KMS-11 (cell line): Measurements from ENCODE around the gene PITHD1.
A peak's percentile ranks its signal among the peaks of the same experiment; 100 is the strongest.
"Not testable (repeated sequence)": the region's sequence is repeated elsewhere in the genome, so short reads cannot be mapped to it uniquely, and the experiment has no call there.

Experiments
- H2AFZ ChIP-seq: fragments of 200-600 bp; sonication (generic); 2 replicates; pipeline ENCODE4 v1.6.1; 2016; ENCODE audit warnings: antibody characterized with exemption, mixed run types, low read depth
- H3K27ac ChIP-seq: fragments of 200-600 bp; sonication (generic); 2 replicates; pipeline ENCODE4 v1.6.1; 2016; ENCODE audit warnings: mild to moderate bottlenecking, mixed run types
- H3K27me3 ChIP-seq: fragments of 200-600 bp; sonication (generic); 2 replicates; pipeline ENCODE4 v1.6.1; 2017; ENCODE audit warnings: mild to moderate bottlenecking, low read depth, mixed run types, moderate library complexity; ENCODE audit not compliant: insufficient read depth
- H3K36me3 ChIP-seq: fragments of 200-600 bp; sonication (generic); 2 replicates; pipeline ENCODE4 v1.6.1; 2017; ENCODE audit warnings: mild to moderate bottlenecking, mixed run types; ENCODE audit not compliant: insufficient read depth
- H3K4me1 ChIP-seq: fragments of 200-600 bp; sonication (generic); 2 replicates; pipeline ENCODE4 v1.6.1; 2016; ENCODE audit warnings: mild to moderate bottlenecking, low read depth, mixed run types; ENCODE audit not compliant: poor library complexity, severe bottlenecking
- H3K4me2 ChIP-seq: fragments of 200-600 bp; sonication (generic); 2 replicates; pipeline ENCODE4 v1.7.0; 2016; ENCODE audit warnings: mild to moderate bottlenecking, mixed run types
- H3K4me3 ChIP-seq: fragments of 200-600 bp; sonication (generic); IDR thresholded peaks from 2 replicates; pipeline ENCODE4 v1.6.1; 2017; ENCODE audit warnings: low read depth, low read length, mixed read lengths; ENCODE audit not compliant: insufficient read depth
- H3K79me2 ChIP-seq: fragments of 200-600 bp; sonication (generic); 2 replicates; pipeline ENCODE4 v1.6.1; 2016; ENCODE audit warnings: low read depth, mixed run types; ENCODE audit not compliant: insufficient read depth
- H3K9ac ChIP-seq: fragments of 200-600 bp; sonication (generic); 2 replicates; pipeline ENCODE4 v1.6.1; 2016; ENCODE audit warnings: mild to moderate bottlenecking, mixed run types
- H4K20me1 ChIP-seq: fragments of 200-600 bp; sonication (generic); 2 replicates; pipeline ENCODE4 v1.6.1; 2016; ENCODE audit warnings: mild to moderate bottlenecking, mixed run types; ENCODE audit not compliant: insufficient read depth
- TF ChIP-seq, protein P1 (sequence below): fragments of 200-600 bp; sonication (generic); conservative IDR thresholded peaks from 2 replicates; pipeline ENCODE4 v1.6.1; 2017; ENCODE audit warnings: low read depth, mild to moderate bottlenecking, antibody characterized with exemption, low read length, moderate library complexity, mixed read lengths

PITHD1 gene, protein sequence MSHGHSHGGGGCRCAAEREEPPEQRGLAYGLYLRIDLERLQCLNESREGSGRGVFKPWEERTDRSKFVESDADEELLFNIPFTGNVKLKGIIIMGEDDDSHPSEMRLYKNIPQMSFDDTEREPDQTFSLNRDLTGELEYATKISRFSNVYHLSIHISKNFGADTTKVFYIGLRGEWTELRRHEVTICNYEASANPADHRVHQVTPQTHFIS

DNA sequence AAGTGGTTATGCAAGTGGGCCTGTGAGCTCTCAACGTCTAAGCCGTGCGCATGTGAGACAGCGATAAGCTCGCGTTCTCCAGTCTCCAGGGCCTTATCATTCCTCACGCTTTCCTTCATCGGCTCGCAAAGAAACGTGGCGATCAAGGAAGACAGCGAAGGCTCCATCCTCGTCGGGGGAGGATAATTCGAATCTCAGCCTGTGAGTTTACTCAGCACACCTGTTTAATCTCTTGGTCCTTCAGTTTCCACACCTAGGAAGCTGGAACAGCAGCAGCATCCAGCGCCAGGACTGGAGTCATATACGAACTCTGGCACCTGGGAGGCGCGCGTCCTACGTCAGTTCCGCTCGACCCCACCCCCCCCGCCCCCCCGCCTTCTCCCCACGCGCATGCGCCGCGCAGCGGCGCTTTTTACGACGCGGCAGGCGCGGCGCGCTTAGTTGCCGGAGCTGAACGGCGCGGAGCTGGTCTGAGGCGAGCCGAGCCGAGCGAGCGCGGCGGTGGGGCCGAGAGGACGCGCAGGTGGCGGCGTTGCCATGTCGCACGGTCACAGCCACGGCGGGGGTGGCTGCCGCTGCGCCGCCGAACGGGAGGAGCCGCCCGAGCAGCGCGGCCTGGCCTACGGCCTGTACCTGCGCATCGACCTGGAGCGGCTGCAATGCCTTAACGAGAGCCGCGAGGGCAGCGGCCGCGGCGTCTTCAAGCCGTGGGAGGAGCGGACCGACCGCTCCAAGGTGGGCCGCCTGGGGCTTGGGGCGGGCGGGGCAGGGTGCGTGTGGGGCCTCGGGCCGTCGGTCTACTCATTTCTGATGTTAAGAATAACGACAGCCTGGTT lies at the start of gene PITHD1:
PITHD1 (plus strand) TSS at position 440 of the 836 bp plus-strand sequence; CDS start at position 538, 98 bp downstream.
- Histone ChIP-seq H3K4me2 (peak within 1 kb of the TSS; percentile 88), H3K36me3 (no peaks in the 10 kb centered on the region), H3K79me2 (peaks cover 19% of the 10 kb centered on the region), H3K27me3 (no peaks in the 10 kb centered on the region), H3K4me1 (peaks cover 38% of the 10 kb centered on the region), H3K4me3 (no peak within 1 kb of the TSS), H3K27ac (peak within 1 kb of the TSS; percentile 66), H4K20me1 (no peaks in the 10 kb centered on the region), H3K9ac (peak within 1 kb of the TSS; percentile 56), H2AFZ (peak within 1 kb of the TSS; percentile 92; the same call in 1 of the 2 replicates)
- TF ChIP-seq, protein P1, sequence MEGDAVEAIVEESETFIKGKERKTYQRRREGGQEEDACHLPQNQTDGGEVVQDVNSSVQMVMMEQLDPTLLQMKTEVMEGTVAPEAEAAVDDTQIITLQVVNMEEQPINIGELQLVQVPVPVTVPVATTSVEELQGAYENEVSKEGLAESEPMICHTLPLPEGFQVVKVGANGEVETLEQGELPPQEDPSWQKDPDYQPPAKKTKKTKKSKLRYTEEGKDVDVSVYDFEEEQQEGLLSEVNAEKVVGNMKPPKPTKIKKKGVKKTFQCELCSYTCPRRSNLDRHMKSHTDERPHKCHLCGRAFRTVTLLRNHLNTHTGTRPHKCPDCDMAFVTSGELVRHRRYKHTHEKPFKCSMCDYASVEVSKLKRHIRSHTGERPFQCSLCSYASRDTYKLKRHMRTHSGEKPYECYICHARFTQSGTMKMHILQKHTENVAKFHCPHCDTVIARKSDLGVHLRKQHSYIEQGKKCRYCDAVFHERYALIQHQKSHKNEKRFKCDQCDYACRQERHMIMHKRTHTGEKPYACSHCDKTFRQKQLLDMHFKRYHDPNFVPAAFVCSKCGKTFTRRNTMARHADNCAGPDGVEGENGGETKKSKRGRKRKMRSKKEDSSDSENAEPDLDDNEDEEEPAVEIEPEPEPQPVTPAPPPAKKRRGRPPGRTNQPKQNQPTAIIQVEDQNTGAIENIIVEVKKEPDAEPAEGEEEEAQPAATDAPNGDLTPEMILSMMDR = no peak

DNA sequence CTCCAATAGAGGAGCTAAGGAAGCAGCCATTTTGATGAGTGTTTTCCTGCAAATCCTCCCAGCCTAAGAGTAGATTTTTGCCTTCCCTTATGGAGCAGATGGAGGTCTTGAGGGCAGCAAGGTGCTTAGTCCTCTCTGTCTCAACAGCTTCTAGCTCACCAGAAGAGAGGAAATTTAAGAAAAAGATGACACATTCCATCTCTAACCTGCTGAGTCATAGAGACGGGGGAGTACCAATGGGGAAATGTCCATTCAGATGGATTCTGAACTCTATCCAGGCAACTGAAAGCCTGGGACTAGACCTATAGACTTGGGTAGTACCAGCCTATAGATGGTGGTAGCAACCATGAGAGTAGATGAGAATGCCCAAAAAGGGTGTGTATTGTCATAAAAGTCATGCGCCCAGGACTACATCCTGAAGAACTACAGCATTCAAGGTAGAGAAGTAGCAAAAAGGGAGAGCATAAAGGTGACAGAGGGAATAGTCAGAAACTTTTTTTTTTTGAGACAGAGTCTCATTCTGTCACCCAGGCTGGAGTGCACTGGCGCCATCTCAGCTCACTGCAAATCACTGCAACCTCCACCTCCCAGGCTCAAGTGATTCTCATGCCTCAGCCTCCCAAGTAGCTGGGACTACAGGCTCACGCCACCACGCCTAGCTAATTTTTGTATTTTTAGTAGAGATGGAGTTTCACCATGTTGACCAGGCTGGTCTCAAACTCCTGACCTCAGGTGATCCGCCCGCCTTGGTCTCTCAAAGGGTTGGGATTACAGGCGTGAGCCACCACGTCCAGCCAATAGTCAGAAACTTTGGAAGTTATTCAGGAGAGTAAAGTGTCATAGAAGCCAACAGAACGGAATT lies 45.6 kb upstream of the PITHD1 start:
- H3K27ac ChIP-seq = no peak overlapping the region
- no peak overlapping the region for H3K4me3 ChIP-seq
- no peaks in the 10 kb centered on the region for H3K27me3 ChIP-seq
- H4K20me1 ChIP-seq = no peaks in the 10 kb centered on the region
- peak overlapping the region; percentile 53 for H3K4me2 ChIP-seq
- no peak overlapping the region for H2AFZ ChIP-seq
- peaks cover 83% of the 10 kb centered on the region for H3K4me1 ChIP-seq
- H3K9ac ChIP-seq = no peak overlapping the region
- H3K36me3 ChIP-seq = no peaks in the 10 kb centered on the region
- no peaks in the 10 kb centered on the region for H3K79me2 ChIP-seq
- TF ChIP-seq, protein P1 = no peak

DNA sequence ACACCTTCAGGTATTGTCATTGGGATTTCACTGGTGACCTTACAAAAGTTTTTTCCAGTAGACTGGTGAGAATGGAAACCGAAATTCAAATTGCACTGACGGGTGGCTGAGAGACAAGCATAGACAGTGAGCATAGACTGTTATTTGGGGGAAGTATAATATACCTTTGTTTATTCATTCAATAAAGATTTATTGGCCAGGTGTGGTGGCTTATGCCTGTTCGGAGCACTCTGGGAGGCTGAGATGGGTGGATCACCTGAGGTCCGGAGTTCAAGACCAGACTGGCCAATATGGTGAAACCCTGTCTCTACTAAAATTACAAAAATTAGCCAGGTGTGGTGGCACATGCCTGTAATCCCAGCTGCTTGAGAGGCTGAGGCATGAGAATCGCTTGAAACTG lies 44.9 kb upstream of the PITHD1 start:
- not testable (repeated sequence) for H2AFZ ChIP-seq, H4K20me1 ChIP-seq, H3K79me2 ChIP-seq, H3K27me3 ChIP-seq, H3K27ac ChIP-seq, H3K9ac ChIP-seq, H3K36me3 ChIP-seq, H3K4me3 ChIP-seq
- Histone ChIP-seq H3K4me2 (peak overlapping the region; percentile 53), H3K4me1 (peaks cover 83% of the 10 kb centered on the region)

DNA sequence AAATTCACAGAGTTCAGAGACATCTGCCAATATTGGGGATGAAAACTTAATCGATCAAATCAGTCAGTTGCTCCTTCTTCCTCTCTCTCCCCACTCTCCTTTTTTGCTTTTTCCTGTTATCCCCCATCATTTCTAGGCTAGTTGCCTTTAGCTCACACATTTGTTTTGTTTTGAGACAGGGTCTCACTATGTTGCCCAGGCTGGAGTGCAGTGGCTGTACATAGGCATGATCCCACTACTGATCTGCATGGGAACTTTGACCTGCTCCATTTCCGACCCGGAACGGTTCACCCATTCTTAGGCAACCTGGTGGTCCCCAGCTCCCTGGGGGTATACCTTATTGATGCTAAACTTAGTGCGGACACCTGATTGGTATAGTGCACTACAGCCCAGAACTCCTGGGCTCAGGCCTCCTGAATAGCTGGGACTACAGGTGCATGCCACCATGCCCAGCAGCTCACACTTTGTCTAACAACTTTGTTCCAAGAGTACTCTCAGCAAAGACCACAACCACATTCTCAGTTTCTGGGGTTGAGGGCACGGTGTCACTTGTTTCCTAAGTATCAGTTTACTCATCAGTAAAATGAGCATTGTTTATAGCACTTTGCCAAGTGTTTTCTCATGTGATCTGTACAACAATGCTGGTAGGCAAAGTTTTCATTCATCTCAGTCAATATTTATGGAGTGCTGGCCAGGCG lies 41.6 kb upstream of the PITHD1 start:
- Histone ChIP-seq H3K4me1 (peaks cover 68% of the 10 kb centered on the region), H3K4me3 (no peak overlapping the region), H3K27ac (peak overlapping the region; percentile 25; the same call in 1 of the 2 replicates), H3K9ac (no peak overlapping the region), H3K79me2 (no peaks in the 10 kb centered on the region), H3K36me3 (no peaks in the 10 kb centered on the region), H3K4me2 (peak overlapping the region; percentile 67), H2AFZ (no peak overlapping the region), H4K20me1 (no peaks in the 10 kb centered on the region), H3K27me3 (no peaks in the 10 kb centered on the region)
- TF ChIP-seq, protein P1 = no peak
